Kidney epithelial cell (primary cell): ENCODE results near the gene EDN1. TPM values are rescaled to one million over a fixed set of nuclear protein-coding genes. Genes with fewer than 3 reads are reported as not detected.

ENCODE experiments used
- DNase-seq: peaks from one replicate; pipeline ENCODE4 v3.0.0-alpha.2; 2010; ENCODE audit warnings: low read depth
- H3K27me3 ChIP-seq: 2 replicates; pipeline ENCODE4 v1.6.0; 2011; ENCODE audit warnings: low read length; ENCODE audit not compliant: control insufficient read depth, insufficient read depth
- H3K36me3 ChIP-seq: 2 replicates; pipeline ENCODE4 v1.5.1; 2011; ENCODE audit warnings: low read length; ENCODE audit not compliant: control insufficient read depth, insufficient read depth
- H3K4me3 ChIP-seq: 2 replicates; pipeline ENCODE4 v1.5.1; 2011; ENCODE audit warnings: low read depth, mild to moderate bottlenecking, control low read depth, low read length
- total RNA-seq: library from RNA; depleted of rRNA; stranded (reverse); fragments of >200 nt; gene quantifications from 2 replicates; pipeline ENCODE4 v1.2.3, GENCODE V29; 2015
- TF ChIP-seq, protein P1 (sequence below): IDR thresholded peaks from 2 replicates; pipeline ENCODE4 v1.5.1; 2011; ENCODE audit warnings: mild to moderate bottlenecking, moderate library complexity, low read length, control low read depth, inconsistent platforms; ENCODE audit not compliant: insufficient read depth, poor library complexity, severe bottlenecking

EDN1 gene
- total RNA-seq, 1 donor from 2014 or later: 59.8 TPM

- H3K27me3 ChIP-seq: no peaks in the 10 kb centered on the region
- DNase-seq: no peak
- no peak overlapping the region for H3K4me3 ChIP-seq
- H3K36me3 ChIP-seq: no peaks in the 10 kb centered on the region
- TF ChIP-seq, protein P1, sequence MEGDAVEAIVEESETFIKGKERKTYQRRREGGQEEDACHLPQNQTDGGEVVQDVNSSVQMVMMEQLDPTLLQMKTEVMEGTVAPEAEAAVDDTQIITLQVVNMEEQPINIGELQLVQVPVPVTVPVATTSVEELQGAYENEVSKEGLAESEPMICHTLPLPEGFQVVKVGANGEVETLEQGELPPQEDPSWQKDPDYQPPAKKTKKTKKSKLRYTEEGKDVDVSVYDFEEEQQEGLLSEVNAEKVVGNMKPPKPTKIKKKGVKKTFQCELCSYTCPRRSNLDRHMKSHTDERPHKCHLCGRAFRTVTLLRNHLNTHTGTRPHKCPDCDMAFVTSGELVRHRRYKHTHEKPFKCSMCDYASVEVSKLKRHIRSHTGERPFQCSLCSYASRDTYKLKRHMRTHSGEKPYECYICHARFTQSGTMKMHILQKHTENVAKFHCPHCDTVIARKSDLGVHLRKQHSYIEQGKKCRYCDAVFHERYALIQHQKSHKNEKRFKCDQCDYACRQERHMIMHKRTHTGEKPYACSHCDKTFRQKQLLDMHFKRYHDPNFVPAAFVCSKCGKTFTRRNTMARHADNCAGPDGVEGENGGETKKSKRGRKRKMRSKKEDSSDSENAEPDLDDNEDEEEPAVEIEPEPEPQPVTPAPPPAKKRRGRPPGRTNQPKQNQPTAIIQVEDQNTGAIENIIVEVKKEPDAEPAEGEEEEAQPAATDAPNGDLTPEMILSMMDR: no peak
Measured at GRCh38 chr6:12265296-12265695, 24.9 kb upstream of the EDN1 start.

- Histone ChIP-seq H3K36me3 (no peaks in the 10 kb centered on the region), H3K4me3 (no peak overlapping the region), H3K27me3 (no peaks in the 10 kb centered on the region)
- no peak for DNase-seq
- TF ChIP-seq, protein P1: no peak
Measured at GRCh38 chr6:12265791-12266190, 24.4 kb upstream of the EDN1 start.

GRCh38 chr6:12266571-12266970, 23.6 kb upstream of the EDN1 start:
- no peak overlapping the region for H3K4me3 ChIP-seq
- H3K36me3 ChIP-seq: no peaks in the 10 kb centered on the region
- no peaks in the 10 kb centered on the region for H3K27me3 ChIP-seq
- TF ChIP-seq, protein P1: no peak
- no peak for DNase-seq

- TF ChIP-seq, protein P1: no peak
- DNase-seq: no peak
- Histone ChIP-seq H3K27me3 (no peaks in the 10 kb centered on the region), H3K4me3 (no peak overlapping the region), H3K36me3 (no peaks in the 10 kb centered on the region)
Measured at GRCh38 chr6:12269110-12269509, 21.1 kb upstream of the EDN1 start.

GRCh38 chr6:12270551-12271230, 19.5 kb upstream of the EDN1 start:
- Histone ChIP-seq H3K27me3 (no peaks in the 10 kb centered on the region), H3K4me3 (no peak overlapping the region), H3K36me3 (no peaks in the 10 kb centered on the region)
- TF ChIP-seq, protein P1: no peak
- no peak for DNase-seq

GRCh38 chr6:12271594-12271993, 18.6 kb upstream of the EDN1 start:
- TF ChIP-seq, protein P1: no peak
- Histone ChIP-seq H3K27me3 (no peaks in the 10 kb centered on the region), H3K4me3 (no peak overlapping the region), H3K36me3 (no peaks in the 10 kb centered on the region)
- no peak for DNase-seq
